CD14-positive monocyte (primary cell): ENCODE data around the gene TMEM37. TPM values are rescaled to one million over a fixed set of nuclear protein-coding genes. Genes with fewer than 3 reads are reported as not detected.

Experiments
- DNase-seq, 3 donors: peaks; one replicate each; pipeline ENCODE4 v3.0.0-alpha.2; 2011 to 2022
- H2AFZ ChIP-seq: 2 replicates; pipeline ENCODE4 v1.6.0; 2012; ENCODE audit warnings: mild to moderate bottlenecking, low read depth, low read length, inconsistent platforms; ENCODE audit not compliant: insufficient read depth, poor library complexity, severe bottlenecking
- H3K27ac ChIP-seq, 2 donors: 1 replicate in 1 of 2; 2 replicates in 1 of 2; pipeline ENCODE4 v1.5.1; 2012 to 2013; ENCODE audit warnings: low read length in 2 of 2, control low read depth in 1 of 2, inconsistent platforms in 1 of 2, low read depth in 1 of 2, mild to moderate bottlenecking in 1 of 2
- H3K27me3 ChIP-seq, 2 donors: one replicate each; pipeline versions ENCODE4 v1.6.0 to v1.6.1; 2011 to 2013; ENCODE audit warnings: low read length in 2 of 2; ENCODE audit not compliant: control insufficient read depth in 2 of 2, insufficient read depth in 2 of 2
- H3K36me3 ChIP-seq, 2 donors: replicated peaks in 1 of 2; 1 replicate in 1 of 2; 2 replicates in 1 of 2; pipeline versions ENCODE4 v1.5.1 to v1.6.1; 2012 to 2013; ENCODE audit warnings: low read length in 2 of 2, control low read depth in 1 of 2, inconsistent platforms in 1 of 2, mild to moderate bottlenecking in 1 of 2; ENCODE audit not compliant: insufficient read depth in 2 of 2, control insufficient read depth in 1 of 2
- H3K4me1 ChIP-seq, 2 donors: 1 replicate in 1 of 2; 2 replicates in 1 of 2; pipeline versions ENCODE4 v1.5.1 to v1.6.1; 2012 to 2013; ENCODE audit warnings: low read length in 2 of 2, control low read depth in 1 of 2, inconsistent platforms in 1 of 2, mild to moderate bottlenecking in 1 of 2, moderate library complexity in 1 of 2; ENCODE audit not compliant: insufficient read depth in 2 of 2, control insufficient read depth in 1 of 2
- H3K4me2 ChIP-seq: replicated peaks from 2 replicates; pipeline ENCODE3; 2012; ENCODE audit warnings: low read length, moderate library complexity, mild to moderate bottlenecking; ENCODE audit not compliant: poor library complexity, severe bottlenecking; ENCODE audit errors: extremely low read depth
- H3K4me3 ChIP-seq, 3 experiments: fragments of 200-600 bp in 1 of 3; sonication (generic) in 1 of 3; replicated peaks in 1 of 3; 1 replicate in 2 of 3; 2 replicates in 1 of 3; pipeline ENCODE4 v1.5.1; 2011 to 2013; ENCODE audit warnings: low read length in 3 of 3, mild to moderate bottlenecking in 3 of 3, control low read depth in 2 of 3, low read depth in 2 of 3, inconsistent platforms in 1 of 3, moderate library complexity in 1 of 3
- H3K79me2 ChIP-seq: 2 replicates; pipeline ENCODE4 v1.6.0; 2012; ENCODE audit warnings: mild to moderate bottlenecking, control low read depth, inconsistent platforms, low read length, moderate library complexity; ENCODE audit not compliant: insufficient read depth
- H3K9ac ChIP-seq: 2 replicates; pipeline ENCODE4 v1.6.0; 2017; ENCODE audit warnings: low read length, mild to moderate bottlenecking; ENCODE audit not compliant: insufficient read depth, poor library complexity, severe bottlenecking
- H3K9me3 ChIP-seq, 2 donors: replicated peaks in 1 of 2; 1 replicate in 1 of 2; 2 replicates in 1 of 2; pipeline versions ENCODE4 v1.5.1 to v1.6.1; 2012 to 2013; ENCODE audit warnings: low read length in 2 of 2, control low read depth in 1 of 2; ENCODE audit not compliant: control insufficient read depth in 1 of 2, insufficient read depth in 1 of 2
- H4K20me1 ChIP-seq: 2 replicates; pipeline ENCODE4 v1.6.0; 2012; ENCODE audit warnings: mild to moderate bottlenecking, low read length, control low read depth, moderate library complexity; ENCODE audit not compliant: insufficient read depth
- H3K27ac Mint-ChIP-seq, 7 donors: one replicate each; pipeline ENCODE4 v1.8.0; 2020; ENCODE audit warnings: mild to moderate bottlenecking in 7 of 7, mixed read lengths in 7 of 7, moderate library complexity in 6 of 7, inconsistent platforms in 2 of 7
- H3K27me3 Mint-ChIP-seq, 3 donors: one replicate each; pipeline ENCODE4 v1.8.0; 2021 to 2022; ENCODE audit warnings: low read depth in 3 of 3, mild to moderate bottlenecking in 3 of 3, mixed read lengths in 3 of 3, moderate library complexity in 3 of 3, inconsistent platforms in 1 of 3
- H3K36me3 Mint-ChIP-seq, 2 donors: one replicate each; pipeline ENCODE4 v1.8.0; 2020; ENCODE audit warnings: mixed read lengths in 2 of 2, inconsistent platforms in 1 of 2, mild to moderate bottlenecking in 1 of 2
- H3K4me1 Mint-ChIP-seq: one replicate; pipeline ENCODE4 v1.8.0; 2020; ENCODE audit warnings: mild to moderate bottlenecking, mixed read lengths
- H3K4me3 Mint-ChIP-seq, 2 donors: one replicate each; pipeline ENCODE4 v1.8.0; 2020; ENCODE audit warnings: mild to moderate bottlenecking in 2 of 2, mixed read lengths in 2 of 2, moderate library complexity in 1 of 2
- H3K9me3 Mint-ChIP-seq, 7 donors: one replicate each; pipeline ENCODE4 v1.8.0; 2020 to 2022; ENCODE audit warnings: mixed read lengths in 7 of 7, mild to moderate bottlenecking in 6 of 7, moderate library complexity in 6 of 7, inconsistent platforms in 2 of 7
- WGBS: methylation state at CpG from one replicate; pipeline ENCODE4 v1.1.5; 2013; ENCODE audit warnings: missing lambda C conversion rate; ENCODE audit not compliant: insufficient coverage; 5-methylcytosine and 5-hydroxymethylcytosine counted together
- intact Hi-C, 2 donors: fragments of 100-400 bp; cut with micrococcal nuclease; formaldehyde crosslinking; loops; one replicate each; pipeline versions ENCODE4 v1.15.0 to v1.15.1; 2023
- polyA plus RNA-seq, 3 donors: library from polyadenylated mRNA; depleted of rRNA in 1 of 3; unstranded in 2 of 3; stranded (reverse) in 1 of 3; fragments of 300-500 nt in 2 of 3; fragments of >200 nt in 1 of 3; fragmentation: Illumina TruSeq in 2 of 3; gene quantifications; 1 replicate in 2 of 3; 2 replicates in 1 of 3; pipeline ENCODE4 v1.2.3, GENCODE V29; 2012 to 2021
- TF ChIP-seq, protein P1 (sequence below): fragments of 200-600 bp; IDR thresholded peaks from one replicate; pipeline ENCODE4 v1.8.0; 2022; ENCODE audit warnings: antibody characterized with exemption, mild to moderate bottlenecking

Gene TMEM37
- polyA plus RNA-seq, 3 donors: not detected

DNA sequence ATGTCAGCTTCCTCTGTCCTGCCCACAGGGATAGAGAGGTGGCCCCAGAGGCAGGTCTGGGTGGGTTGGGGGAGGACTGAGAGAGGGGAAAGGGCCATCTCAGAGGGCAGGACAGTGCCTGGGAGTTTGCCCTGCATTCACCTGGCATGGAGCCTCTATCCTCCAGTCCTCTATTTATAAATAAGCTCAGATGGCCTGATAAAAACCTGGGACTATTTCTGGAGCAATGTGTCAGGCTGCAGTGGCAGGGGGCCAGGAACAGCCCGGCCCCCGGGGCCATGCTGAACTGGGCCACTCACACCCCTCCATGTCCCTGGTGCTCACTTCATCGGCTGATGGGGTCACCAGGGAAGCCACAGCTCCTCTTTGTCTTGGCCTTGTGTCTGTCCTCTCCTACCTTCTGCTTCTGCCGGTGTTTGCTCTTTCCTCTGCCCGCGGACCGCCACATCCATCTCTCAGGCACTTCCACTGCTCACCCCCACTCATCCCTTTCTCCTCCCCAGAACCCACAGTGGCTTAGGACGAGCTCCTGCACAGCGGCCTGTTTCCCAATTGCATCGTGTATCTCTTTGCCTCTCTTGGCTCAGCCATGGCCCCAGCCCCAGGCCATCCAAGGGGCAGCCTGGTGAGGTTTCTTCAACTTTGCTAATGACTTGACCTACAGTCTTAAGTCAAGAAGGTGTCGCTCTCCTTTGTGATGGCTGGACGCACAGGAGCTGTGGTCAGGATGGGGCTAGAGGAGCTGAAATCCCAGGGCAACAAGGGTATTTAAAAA lies 53.9 kb downstream of the TMEM37 start:
- H3K27ac Mint-ChIP-seq: no peak overlapping the region
- H3K27me3 Mint-ChIP-seq: peaks cover 8 to 10% (median 9%) of the 10 kb centered on the region in 3 donors
- no peak overlapping the region for H3K4me3 Mint-ChIP-seq
- intact Hi-C loops: no loop called here
- H3K36me3 ChIP-seq: no peaks in the 10 kb centered on the region
- no peak overlapping the region for H3K4me3 ChIP-seq
- peaks cover 8% of the 10 kb centered on the region for H3K4me1 Mint-ChIP-seq
- no peak overlapping the region for H3K9ac ChIP-seq
- peaks cover 0 to 2% (median 0%) of the 10 kb centered on the region in 7 donors for H3K9me3 Mint-ChIP-seq
- H4K20me1 ChIP-seq: no peaks in the 10 kb centered on the region
- H3K27me3 ChIP-seq: no peaks in the 10 kb centered on the region
- H3K36me3 Mint-ChIP-seq: no peaks in the 10 kb centered on the region
- no peak overlapping the region for H3K4me2 ChIP-seq
- TF ChIP-seq, protein P1, sequence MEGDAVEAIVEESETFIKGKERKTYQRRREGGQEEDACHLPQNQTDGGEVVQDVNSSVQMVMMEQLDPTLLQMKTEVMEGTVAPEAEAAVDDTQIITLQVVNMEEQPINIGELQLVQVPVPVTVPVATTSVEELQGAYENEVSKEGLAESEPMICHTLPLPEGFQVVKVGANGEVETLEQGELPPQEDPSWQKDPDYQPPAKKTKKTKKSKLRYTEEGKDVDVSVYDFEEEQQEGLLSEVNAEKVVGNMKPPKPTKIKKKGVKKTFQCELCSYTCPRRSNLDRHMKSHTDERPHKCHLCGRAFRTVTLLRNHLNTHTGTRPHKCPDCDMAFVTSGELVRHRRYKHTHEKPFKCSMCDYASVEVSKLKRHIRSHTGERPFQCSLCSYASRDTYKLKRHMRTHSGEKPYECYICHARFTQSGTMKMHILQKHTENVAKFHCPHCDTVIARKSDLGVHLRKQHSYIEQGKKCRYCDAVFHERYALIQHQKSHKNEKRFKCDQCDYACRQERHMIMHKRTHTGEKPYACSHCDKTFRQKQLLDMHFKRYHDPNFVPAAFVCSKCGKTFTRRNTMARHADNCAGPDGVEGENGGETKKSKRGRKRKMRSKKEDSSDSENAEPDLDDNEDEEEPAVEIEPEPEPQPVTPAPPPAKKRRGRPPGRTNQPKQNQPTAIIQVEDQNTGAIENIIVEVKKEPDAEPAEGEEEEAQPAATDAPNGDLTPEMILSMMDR: no peak
- WGBS: 93% methylated on average over 11 of the region's 12 CpGs
- no peak overlapping the region for H3K27ac ChIP-seq
- no peaks in the 10 kb centered on the region for H3K79me2 ChIP-seq
- no peak for DNase-seq
- no peak overlapping the region for H2AFZ ChIP-seq
- no peaks in the 10 kb centered on the region for H3K4me1 ChIP-seq
- H3K9me3 ChIP-seq: no peaks in the 10 kb centered on the region

DNA sequence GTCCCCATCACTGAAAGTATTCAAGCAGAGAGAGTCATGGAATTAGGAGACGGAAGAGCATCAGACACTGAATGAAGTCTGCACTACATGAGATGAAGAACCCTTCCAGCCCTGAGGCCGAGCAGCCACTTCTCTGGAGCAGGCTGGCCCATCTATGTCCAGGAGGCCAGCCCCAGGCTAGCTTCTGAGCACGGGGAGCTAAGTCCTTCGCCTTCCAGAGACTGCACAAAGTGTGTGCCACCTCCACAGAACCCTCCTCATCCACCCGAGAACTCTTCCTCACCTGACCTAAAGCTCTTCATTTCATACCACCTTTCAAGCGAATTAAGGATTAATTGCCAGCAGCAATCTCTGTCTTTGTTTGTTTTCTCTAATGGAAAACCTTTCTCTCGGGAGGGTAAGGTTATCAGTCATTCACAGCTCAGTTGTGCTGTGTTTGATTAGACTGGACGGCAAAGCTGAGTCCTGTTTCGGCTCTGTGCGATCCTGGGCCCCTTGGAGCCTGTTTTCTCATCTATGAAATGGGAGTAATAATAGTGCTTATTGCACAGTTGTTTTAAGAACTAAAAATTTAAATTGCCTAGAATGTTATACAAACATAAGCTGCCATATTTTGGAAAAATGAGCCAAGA lies 54.7 kb downstream of the TMEM37 start:
- intact Hi-C loops: no loop called here
- 96% methylated on average over 5 of the region's 10 CpGs for WGBS
- H3K9ac ChIP-seq: no peak overlapping the region
- no peak overlapping the region for H3K27ac Mint-ChIP-seq
- H3K4me1 Mint-ChIP-seq: peaks cover 8% of the 10 kb centered on the region
- TF ChIP-seq, protein P1: no peak
- H3K27me3 Mint-ChIP-seq: peaks cover 8 to 10% (median 9%) of the 10 kb centered on the region in 3 donors
- H3K79me2 ChIP-seq: no peaks in the 10 kb centered on the region
- H4K20me1 ChIP-seq: no peaks in the 10 kb centered on the region
- H3K4me2 ChIP-seq: no peak overlapping the region
- no peaks in the 10 kb centered on the region for H3K36me3 Mint-ChIP-seq
- no peak overlapping the region for H3K27ac ChIP-seq
- peaks cover 0 to 2% (median 0%) of the 10 kb centered on the region in 7 donors for H3K9me3 Mint-ChIP-seq
- H3K4me1 ChIP-seq: no peaks in the 10 kb centered on the region
- no peak overlapping the region for H3K4me3 Mint-ChIP-seq
- no peaks in the 10 kb centered on the region for H3K27me3 ChIP-seq
- DNase-seq: no peak
- no peak overlapping the region for H3K4me3 ChIP-seq
- no peaks in the 10 kb centered on the region for H3K9me3 ChIP-seq
- no peaks in the 10 kb centered on the region for H3K36me3 ChIP-seq
- H2AFZ ChIP-seq: no peak overlapping the region
